SU-DHL-6 (cell line): Measurements from ENCODE around the gene GPAT2.
"Not testable (repeated sequence)": the region's sequence is repeated elsewhere in the genome, so short reads cannot be mapped to it uniquely, and the experiment has no call there.

Source experiments
- EZH2phosphoT487 ChIP-seq: fragments of 200-600 bp; sonication (generic), shearing (Covaris generic); conservative IDR thresholded peaks from 2 replicates; pipeline ENCODE4 v1.6.1; 2018; ENCODE audit warnings: mild to moderate bottlenecking, antibody characterized with exemption, low read length, moderate library complexity, mixed read lengths
- TF ChIP-seq, protein P1 (sequence below): fragments of 200-600 bp; sonication (generic); IDR thresholded peaks from one replicate; pipeline ENCODE4 v1.5.1; 2017; ENCODE audit warnings: antibody characterized with exemption, mild to moderate bottlenecking, low read length, moderate library complexity; ENCODE audit not compliant: insufficient read depth, poor library complexity, severe bottlenecking

DNA sequence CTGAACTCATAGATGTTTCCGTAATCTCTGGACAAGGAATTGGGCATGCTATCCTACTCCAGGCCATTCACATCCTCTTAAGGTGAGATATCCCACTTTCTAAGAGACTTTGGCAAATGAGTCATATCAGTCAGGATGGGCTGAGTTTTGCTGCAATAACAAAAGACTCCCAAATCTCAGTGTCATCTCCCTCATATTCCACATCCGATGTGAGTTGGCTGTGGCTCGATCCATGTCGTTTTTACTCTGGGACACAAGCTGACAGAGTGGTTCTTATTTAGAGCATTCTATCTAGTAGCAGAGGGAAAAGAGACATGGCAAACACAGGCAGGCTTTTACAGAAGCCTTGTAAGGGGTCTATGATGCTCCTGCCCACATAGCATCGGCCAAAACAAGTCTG is 28.5 kb downstream of the GPAT2 start:
- TF ChIP-seq, protein P1, sequence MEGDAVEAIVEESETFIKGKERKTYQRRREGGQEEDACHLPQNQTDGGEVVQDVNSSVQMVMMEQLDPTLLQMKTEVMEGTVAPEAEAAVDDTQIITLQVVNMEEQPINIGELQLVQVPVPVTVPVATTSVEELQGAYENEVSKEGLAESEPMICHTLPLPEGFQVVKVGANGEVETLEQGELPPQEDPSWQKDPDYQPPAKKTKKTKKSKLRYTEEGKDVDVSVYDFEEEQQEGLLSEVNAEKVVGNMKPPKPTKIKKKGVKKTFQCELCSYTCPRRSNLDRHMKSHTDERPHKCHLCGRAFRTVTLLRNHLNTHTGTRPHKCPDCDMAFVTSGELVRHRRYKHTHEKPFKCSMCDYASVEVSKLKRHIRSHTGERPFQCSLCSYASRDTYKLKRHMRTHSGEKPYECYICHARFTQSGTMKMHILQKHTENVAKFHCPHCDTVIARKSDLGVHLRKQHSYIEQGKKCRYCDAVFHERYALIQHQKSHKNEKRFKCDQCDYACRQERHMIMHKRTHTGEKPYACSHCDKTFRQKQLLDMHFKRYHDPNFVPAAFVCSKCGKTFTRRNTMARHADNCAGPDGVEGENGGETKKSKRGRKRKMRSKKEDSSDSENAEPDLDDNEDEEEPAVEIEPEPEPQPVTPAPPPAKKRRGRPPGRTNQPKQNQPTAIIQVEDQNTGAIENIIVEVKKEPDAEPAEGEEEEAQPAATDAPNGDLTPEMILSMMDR, result not testable (repeated sequence)
- TF ChIP-seq EZH2phosphoT487, result not testable (repeated sequence)
